ENCODE results near the gene PARP16. TPM values are rescaled to one million over a fixed set of nuclear protein-coding genes. Genes with fewer than 3 reads are reported as not detected.

The PARP16 gene
- total RNA-seq, 2 donors from 2014 or later, result 7.4 TPM

DNA sequence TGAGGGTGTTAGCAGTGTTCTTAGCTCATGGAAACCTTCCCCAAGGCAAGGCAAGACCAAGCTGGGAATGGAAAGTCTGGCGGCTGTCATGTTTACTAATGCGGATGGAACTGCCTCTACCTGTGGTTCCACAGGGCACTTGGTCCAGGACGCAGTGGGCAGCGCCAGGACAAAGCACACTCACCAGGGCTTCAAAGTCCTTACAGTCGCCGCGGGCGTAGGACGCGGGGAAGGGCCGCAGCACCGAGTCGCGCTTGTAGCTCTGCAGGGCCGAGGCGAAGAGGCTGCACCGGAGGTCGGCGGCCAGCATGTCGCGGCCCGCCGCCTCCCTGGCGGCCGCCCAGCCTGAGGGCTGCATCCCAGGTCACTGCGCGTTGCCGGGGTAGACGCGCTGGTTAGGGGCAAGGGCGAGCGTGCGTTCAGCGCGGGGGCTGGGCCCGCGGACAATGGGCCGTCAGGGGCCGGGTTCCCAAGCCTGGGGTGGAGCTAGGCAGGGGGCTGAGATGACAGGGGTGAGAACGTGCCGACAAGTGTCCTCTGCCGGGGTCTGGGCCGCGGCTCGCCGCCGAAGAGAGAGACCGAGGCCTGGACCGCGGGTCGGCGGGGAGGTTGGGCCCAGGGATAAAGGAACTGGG lies 497 bp downstream of the PARP16 start:
- DNase-seq (ENCODE audit: low spot score), result no peak
- intact Hi-C loops (cut with DNase I), result no loop called here

DNA sequence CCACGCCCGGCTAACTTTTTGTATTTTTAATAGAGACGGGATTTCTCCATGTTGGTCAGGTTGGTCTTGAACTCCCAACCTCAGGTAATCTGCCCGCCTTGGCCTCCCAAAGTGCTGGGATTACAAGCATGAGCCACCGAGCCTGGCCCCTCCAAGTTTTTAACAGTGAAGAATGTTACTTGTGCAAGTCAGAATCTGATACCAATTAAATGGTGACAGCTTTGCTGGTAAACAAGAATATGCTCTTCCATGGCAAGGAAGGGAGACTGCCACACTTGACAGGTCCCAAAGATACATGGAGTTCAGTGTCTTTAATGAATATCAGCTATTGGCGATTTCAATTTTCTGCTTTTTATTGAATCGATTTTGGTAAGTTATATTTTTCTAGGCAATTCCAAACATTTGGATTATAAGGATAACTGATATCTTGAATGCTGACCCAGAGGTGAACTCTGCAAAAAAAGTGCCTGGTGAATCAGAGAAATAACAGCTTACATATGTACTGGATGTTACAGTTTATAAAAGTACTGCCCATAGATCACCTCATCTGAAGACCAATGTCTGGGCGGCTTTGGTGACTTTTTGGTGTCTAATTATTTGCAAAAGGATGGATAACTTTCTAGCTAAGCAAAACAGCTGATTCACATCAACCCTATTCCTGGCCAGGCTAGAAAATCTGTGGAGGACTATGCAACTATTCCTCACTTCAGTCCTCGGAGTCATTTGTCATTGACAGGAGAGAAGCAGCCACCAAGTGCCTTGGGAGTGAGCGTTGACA lies 1.2 kb downstream of the PARP16 start:
- peak; percentile 1 for DNase-seq (ENCODE audit: low spot score)
- intact Hi-C loops (cut with DNase I), result no loop called here

DNA sequence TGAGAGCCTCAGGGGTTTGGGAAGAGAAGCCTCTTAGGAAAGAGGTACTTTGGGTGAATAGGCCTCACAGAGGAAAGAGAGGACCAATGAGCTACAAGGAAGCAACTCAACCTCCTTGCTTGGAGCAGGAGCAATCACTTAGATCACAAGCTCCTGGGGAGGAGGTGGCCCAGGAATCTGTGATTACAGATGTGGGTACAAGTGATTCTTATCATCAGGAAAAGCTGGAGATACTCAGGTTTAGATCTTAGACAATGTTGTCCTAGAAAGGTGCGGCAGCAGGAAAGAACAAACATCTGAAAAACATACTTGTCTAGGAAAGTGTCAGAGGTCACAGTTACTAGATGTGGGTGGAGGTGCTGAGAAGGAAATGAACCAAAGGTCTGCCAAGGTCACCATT lies 8.2 kb downstream of the PARP16 start:
- peak; percentile 0 for DNase-seq (ENCODE audit: low spot score)
- intact Hi-C loops (cut with DNase I), result no loop called here

DNA sequence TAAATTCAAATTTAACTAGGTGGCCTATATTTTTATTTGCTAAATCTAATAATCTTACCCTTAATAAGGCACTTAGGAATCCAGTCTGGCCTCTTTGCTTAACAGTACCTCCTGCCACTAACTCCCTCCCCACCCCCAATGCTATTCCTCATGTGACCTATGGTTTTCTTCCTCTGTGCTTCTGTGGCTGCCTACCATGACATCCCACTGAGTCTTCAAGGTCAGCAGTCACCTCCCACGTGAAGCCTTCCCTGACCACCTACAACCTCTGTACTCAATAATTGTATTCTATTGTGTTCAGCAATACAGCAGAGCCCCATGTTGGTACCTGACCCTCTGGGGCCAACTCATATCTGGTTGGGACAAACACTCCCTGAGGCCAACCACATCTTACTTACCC lies 9.7 kb downstream of the PARP16 start:
- intact Hi-C loops (cut with DNase I), result no loop called here
- peak; percentile 2 for DNase-seq (ENCODE audit: low spot score)

DNA sequence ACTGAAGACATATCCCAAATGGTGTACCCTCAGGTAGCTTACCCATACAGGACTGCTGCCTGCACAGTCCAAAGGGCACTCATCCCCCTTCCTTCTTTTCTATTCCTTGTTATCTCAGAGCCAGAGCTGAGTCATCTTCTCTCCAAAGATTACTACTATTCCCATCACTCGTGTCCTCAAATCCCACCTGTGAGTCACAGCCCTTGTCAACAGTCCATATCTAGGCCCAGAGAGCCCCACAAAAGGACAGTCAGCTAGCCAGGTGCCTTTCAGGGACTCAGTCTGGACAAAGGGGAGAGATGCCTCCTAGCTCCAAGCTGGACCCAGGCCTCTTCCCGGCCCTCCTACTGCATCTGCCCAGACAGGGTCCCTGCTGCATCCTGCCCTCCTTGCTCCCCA lies 11.0 kb downstream of the PARP16 start:
- intact Hi-C loops (cut with DNase I), result no loop called here
- DNase-seq (ENCODE audit: low spot score), result no peak

DNA sequence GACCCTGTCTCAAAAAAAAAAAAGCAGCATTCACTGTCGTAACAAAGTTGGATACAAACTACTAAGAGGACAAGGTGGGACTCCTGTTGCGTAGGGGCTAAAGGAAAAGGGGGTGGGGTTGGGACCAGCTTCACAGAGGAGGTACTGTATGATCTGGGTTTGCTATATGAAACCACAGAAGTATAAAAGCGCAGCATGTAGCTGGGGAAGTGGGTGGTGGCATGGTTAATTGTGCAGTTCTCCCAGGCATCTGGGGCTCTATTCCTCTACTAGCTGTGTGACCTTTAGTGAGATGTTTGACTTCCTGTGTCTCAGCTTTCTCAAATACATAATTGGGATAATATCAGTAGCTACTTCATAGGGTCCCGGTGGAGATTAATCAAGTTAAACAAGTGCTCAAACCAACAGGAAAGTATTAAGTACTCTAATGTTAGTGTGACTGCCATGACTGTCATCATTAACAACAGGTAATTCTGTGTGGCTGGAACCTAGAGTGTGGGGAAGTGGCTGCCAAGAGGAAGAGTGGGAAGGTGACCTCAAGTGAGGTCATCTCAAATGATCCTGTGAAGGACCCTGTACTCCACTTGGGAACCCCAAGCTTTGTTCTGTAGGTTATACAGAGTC lies 11.5 kb downstream of the PARP16 start:
- no peak for DNase-seq (ENCODE audit: low spot score)
- intact Hi-C loops (cut with DNase I), result no loop called here

DNA sequence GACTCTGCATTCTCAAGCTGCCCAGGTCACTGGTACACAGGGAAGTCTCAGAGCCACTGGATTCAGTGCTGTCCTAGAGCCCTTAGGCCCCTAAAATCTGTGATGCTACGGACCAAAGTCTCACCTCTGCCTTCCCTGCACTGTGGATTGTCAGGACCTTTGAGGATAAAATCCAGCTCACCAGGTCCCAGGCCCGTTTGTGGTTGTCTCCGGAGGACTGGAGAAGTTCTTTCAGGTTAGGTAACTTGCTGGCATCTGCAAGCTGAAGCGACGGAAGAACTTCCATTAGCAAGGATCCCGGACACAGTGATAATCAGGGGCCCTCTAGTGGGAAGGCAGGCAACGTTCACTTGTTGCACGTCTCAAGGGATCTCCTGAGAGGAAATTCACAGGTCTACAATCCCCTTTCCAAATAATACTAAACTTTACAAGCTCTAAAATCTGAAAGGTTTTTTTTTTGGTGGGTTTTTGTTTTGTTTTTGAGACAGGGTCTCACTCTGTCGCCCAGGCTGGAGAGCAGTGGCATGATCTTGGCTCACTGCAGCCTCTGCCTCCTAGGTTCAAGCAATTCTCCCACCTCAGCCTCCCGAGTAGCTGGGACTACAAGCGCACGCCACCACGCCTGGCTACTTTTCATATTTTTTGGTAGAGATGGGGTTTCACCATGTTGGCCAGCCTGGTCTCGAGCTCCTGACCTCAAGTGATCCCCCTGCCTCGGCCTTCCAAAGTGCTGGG lies 15.7 kb downstream of the PARP16 start:
- intact Hi-C loops (cut with DNase I), result loop anchor here (5.0 kb wide), 2 partner anchors 79 to 84 kb away; partner anchors contain the start of gene CLPX (in 1 of the 2)
- DNase-seq (ENCODE audit: low spot score), result peak; percentile 83

DNA sequence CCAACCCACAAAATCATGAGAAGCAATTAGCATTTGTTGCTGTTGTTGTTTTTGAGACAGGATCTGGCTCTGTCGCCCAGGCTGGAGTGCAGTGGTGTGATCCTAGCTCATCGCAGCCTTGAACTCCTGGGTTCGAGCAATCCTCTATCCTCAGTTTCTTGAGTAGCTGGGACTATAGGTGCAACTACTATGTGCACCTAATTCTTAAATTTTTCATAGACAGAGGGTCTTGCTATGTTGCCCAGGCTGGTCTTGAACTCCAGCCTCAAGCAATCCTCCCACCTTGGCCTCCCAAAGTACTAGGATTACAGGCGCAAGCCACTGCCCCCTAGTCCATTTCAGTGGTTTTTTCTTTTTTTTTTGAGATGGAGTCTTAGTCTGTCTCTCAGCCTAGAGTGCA lies 18.3 kb downstream of the PARP16 start:
- intact Hi-C loops (cut with DNase I), result no loop called here
- no peak for DNase-seq (ENCODE audit: low spot score)

DNA sequence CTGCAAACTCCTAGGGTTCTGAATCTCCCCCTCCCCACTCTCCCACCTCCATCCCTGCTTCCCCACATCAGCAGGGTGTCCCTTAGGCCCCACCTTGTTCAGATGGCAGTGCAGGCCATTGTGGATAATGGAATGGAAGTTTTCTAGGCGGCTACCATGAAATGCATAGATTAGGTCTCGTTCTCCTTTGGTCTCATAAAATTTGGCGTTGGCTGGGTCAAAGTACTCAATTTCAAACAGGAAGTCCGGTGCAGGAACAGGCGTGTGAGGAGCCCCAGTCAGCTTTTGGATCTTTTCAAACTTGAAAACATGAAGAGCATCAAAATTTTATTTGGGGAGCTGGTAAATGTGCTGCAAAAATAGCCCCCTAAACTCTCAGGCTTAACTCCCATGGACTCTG lies 20.2 kb downstream of the PARP16 start:
- intact Hi-C loops (cut with DNase I), result no loop called here
- peak; percentile 7 for DNase-seq (ENCODE audit: low spot score)

DNA sequence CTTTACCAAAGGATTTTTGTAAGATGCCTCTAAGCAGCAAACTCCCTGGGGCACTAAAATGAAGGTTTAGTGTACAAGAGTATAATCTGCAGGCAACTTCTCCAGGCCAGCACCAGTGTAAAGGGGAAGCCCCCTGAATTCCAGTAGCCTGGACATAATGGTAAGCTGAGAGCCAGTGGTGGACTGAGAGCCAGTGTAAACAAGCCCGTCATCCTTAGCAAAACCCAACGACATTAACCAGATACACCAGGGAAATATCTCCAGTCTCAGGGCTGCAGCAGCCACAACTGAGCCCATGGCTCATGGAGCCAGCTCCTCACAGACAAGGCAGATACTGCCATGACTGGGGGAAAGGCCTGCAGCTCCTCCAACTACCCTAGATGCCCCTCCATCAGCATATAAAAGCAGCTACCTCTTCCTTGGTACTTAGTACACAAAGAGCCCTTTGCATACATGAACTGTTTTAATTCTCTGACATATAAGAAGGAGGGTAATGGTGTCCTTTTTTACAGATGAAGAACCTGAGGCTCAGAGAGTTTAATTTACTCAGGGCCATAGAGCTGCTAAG lies 21.7 kb downstream of the PARP16 start:
- intact Hi-C loops (cut with DNase I), result no loop called here
- DNase-seq (ENCODE audit: low spot score), result peak; percentile 13

DNA sequence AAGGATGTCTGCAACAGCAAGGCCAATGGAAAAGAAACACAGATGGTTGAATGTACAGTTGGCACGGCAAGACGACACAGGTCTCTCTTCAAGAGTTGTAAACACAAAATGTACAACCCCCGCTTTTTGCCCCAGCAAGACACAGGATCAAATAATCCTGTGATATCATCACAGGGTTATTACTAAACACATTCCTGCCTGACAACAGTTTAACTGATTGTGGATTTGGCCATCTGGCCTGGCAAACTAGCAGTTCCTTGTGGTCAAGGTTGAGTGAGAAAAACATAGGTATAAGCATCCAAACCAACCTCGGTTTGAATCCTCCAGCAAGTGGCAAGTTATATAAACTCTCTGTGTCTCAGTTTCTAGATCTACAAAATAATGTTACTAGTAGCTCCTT lies 23.4 kb downstream of the PARP16 start:
- DNase-seq (ENCODE audit: low spot score), result peak; percentile 3
- intact Hi-C loops (cut with DNase I), result no loop called here

DNA sequence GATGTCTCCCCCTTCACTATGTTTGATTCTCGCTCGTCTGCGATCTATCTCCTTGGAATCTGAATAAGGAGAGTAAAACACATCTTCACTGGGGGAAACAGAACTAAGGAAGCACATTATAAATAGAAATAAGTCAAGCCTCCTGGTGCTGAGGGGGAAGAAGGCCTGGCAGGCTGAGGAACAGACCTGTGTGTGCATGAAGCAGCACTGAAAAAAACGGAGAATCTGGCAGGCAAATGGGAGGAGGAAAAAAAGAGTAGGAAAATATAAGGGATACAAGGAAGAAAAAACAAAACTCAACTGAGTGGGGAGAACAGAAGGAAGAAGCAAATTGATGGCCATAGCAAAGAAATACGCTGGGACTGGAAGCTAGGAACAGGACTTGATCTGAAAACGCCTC lies 25.7 kb downstream of the PARP16 start:
- no peak for DNase-seq (ENCODE audit: low spot score)
- intact Hi-C loops (cut with DNase I), result no loop called here

DNA sequence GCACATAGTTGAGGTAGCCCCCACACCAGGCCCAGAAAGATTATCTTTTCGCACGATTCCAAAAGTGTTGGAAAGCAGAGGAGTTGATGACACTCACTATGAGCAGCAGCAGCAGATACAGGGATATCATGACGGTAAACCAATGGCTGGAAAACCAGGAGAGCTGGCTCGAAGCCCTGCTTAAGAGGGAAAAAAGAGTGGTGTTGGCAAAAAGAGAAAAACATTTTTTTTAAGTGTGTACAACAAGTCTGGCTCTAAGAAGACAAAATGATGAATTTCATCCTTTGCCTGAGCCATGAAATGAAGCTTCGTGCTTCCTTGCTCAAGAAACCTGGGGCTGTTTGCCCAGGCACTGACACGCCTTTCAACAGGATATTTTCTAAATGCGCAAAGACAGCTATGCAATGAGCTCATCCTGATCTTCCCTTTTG lies 27.3 kb downstream of the PARP16 start:
- intact Hi-C loops (cut with DNase I), result no loop called here
- no peak for DNase-seq (ENCODE audit: low spot score)

DNA sequence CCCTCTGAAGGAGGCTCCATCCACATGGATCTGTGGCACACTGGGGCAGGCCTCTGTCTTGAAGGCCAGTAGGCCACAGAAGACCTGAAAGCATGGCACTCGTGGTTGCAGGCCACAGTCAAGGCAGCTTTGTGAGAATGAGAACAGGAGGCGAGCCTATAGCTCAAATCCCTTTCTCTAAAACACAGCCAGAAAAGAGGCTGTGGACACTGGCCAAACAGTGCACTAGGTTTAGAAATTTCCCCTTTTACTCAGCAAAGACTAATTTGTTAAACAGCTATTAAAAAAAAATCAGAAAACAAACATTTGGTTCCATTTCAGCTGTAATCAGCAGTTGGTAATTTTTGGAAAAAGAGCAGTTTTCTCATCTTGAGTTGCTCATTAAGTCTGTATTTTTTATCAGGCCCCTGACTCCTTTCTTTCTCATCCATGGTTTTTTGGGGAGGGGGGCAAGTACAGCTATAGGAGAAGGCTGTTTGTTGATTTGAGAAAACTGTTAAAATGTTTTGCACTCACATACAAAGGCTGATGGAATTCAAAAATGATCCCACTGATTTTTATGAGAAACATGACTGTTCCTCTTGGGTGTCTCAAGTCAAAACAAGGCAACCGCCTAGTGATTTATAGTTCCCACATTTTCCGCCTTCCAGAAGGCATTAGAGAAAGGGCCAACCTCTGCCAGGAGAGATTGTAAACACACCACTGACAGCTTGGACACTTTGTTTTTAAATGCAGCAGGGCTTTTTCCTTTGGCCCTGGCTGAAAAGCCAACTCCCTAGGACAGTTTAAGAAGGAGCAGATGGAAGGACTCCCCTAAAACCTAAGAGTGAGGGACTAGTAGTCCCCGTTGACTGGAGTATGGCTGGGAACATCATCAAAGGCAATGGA lies 28.1 kb downstream of the PARP16 start:
- no peak for DNase-seq (ENCODE audit: low spot score)
- intact Hi-C loops (cut with DNase I), result no loop called here

DNA sequence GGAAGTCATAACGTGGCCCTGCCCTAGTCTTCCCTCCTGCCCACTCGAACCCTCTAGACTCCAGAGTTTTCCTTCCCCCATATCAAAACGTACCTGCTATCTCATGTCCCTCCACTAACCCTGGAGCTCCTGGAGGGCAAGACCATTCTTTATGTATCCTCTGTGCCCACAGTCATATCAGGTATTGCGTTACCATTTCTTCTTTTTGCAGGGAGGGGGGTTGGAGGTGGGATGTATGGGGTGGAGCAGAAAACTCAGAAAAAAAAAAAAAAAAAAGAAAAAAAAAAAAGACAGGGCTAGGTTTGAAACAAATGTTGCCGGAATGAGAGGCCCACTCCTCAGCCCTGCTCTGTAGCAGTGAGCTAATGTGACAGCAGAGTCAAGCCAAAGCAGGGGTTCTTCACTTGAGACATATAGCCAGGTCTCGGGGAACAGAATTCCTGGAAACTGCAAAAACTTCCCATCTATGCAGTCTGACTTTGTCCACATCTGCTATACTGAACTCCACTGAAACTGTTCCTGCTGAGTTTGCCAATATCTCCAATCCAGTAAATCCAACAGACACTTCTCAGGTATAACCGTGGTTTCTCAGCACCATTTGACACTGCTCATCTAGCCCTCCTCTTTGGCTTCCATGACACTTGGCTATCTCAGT lies 31.1 kb downstream of the PARP16 start:
- intact Hi-C loops (cut with DNase I), result no loop called here
- DNase-seq (ENCODE audit: low spot score), result no peak

DNA sequence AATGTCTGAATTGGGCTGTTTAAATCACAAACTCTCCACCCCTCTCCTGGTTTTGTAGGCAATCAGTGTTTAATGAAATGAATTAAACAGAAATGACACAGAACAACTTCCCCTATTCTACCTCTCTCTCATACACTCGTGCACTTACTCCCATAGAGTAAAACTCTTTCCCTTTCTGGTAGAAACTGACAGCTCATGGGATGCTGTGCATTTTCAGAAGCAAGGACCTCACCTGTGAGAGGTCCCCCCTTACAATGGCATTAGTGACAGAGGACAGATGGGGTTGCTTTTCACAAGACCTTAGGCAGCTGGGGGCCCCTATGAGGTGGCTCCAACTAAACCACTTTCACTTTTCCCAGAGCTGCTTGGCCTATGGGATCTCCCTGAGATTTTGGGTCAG lies 31.9 kb downstream of the PARP16 start:
- intact Hi-C loops (cut with DNase I), result no loop called here
- peak; percentile 23 for DNase-seq (ENCODE audit: low spot score)

DNA sequence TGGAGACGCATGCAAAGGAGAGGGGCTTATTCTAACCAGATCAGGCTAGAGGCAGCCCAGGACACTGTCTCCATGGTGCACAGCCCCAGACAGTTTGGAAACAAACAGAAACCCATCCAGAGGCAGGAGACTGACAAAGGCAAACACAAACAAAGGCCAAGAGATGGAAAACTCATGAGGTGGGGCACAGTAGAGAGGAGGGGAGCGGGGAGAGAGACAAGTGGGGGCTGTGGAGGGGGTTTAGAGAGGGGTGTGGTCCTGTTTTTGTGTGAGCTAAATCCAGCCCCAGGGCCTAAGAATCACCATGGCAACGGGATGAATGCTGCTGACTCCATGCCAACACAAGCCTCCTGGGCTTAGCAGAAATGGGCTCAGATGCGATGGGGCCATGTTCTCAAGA lies 32.3 kb downstream of the PARP16 start:
- intact Hi-C loops (cut with DNase I), result no loop called here

DNA sequence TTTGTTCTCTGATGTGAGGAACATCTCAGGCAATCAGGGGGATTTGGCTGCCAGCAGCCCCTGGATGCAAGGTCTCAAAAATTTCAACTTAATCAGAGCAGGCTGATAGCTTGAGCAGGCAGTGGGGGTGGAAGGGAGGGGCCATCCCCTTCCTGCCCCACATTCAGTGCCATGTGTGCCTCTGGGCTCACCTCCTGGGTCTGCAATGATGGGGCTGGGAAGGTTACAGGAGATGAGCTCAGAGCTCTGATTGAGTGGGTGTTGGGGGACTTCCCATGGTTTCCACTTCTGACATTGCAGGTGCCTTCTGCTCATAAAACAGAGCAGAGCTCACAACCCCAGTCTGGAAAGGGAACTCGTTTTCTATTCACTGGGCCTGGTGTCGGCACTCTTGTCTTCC lies 37.0 kb downstream of the PARP16 start:
- intact Hi-C loops (cut with DNase I), result no loop called here
- no peak for DNase-seq (ENCODE audit: low spot score)

More for the DNA sequence above, 32.3 kb downstream of the PARP16 start:
- no peak for DNase-seq (ENCODE audit: low spot score)

Measured in posterior vena cava (tissue), 2 donors.